Mesodermal cell (in vitro differentiated cells): ENCODE data around the gene ADAM12.
"Not testable (repeated sequence)": the region's sequence is repeated elsewhere in the genome, so short reads cannot be mapped to it uniquely, and the experiment has no call there.

ENCODE experiments used
- H3K27ac ChIP-seq: 2 replicates; pipeline ENCODE4 v1.7.0; 2013; ENCODE audit warnings: mild to moderate bottlenecking, low read depth, low read length, moderate library complexity; ENCODE audit not compliant: severe bottlenecking
- H3K36me3 ChIP-seq: 2 replicates; pipeline ENCODE4 v1.7.1; 2013; ENCODE audit warnings: mild to moderate bottlenecking, low read length, moderate library complexity; ENCODE audit not compliant: control insufficient read depth, insufficient read depth
- H3K4me1 ChIP-seq: one replicate; pipeline ENCODE4 v1.7.1; 2013; ENCODE audit warnings: mild to moderate bottlenecking, low read length; ENCODE audit not compliant: insufficient read depth, control insufficient read depth, poor library complexity, severe bottlenecking
- H3K4me3 ChIP-seq: 2 replicates; pipeline ENCODE4 v1.7.0; 2013; ENCODE audit warnings: low read length, control low read depth, mild to moderate bottlenecking; ENCODE audit not compliant: insufficient read depth, poor library complexity, severe bottlenecking; ENCODE audit errors: extremely low read depth
- H3K9me3 ChIP-seq: 2 replicates; pipeline ENCODE4 v1.7.1; 2013; ENCODE audit warnings: mild to moderate bottlenecking, low read length, moderate library complexity; ENCODE audit not compliant: control insufficient read depth
- WGBS, 2 experiments: methylation state at CpG; one replicate each; pipeline ENCODE4 v1.1.5; 2013; ENCODE audit warnings: missing lambda C conversion rate in 2 of 2; ENCODE audit not compliant: insufficient coverage in 2 of 2; 5-methylcytosine and 5-hydroxymethylcytosine counted together

The ADAM12 gene

DNA sequence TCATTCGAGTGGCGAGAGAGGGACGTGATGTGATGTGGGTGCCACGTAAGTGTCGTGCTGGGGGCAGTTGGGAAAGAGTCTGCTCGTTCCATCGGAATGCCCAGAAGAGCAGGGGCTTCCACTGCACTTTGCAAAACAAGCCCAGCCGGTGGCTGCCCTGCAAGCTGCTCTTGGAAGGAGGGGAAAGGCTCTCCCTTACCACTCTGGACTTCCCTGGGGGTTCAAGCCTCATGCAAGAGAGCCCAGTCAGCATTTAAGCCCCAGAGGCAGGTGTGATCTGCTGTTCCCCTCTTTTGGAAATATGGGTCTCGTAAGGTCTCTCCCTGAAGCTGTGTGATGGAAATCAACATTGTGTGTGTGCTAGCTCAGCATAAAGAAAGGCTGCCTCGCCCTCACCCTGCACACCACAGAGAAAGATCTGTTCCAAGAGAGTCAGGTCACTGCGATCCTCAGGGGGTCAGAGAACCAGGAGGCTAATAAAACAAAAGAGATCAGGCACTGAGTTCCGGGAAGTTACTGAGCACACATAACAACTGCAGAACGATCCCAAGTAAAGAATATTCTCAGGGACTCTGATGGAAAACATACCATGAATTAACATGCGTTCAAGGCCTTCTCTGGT lies 212.5 kb downstream of the ADAM12 start:
- no peak overlapping the region for H3K27ac ChIP-seq
- no peak overlapping the region for H3K4me3 ChIP-seq
- H3K4me1 ChIP-seq: peaks cover 8% of the 10 kb centered on the region
- H3K9me3 ChIP-seq: no peaks in the 10 kb centered on the region
- WGBS, 2 experiments: 79 to 83% methylated on average over 11 to 13 of the region's 14 CpGs
- H3K36me3 ChIP-seq: no peaks in the 10 kb centered on the region

DNA sequence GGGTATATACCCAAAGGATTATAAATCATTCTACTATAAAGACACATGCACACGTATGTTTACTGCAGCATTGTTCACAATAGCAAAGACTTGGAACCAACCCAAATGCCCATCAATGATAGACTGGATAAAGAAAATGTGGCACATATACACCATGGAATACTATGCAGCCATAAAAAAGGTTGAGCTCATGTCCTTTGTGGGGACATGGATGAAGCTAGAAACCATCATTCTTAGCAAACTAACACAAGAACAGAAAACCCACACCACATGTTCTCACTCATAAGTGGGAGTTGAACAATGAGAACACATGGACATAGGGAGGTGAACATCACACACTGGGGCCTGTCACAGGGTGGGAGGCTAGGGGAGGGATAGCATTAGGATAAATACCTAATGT lies 215.5 kb downstream of the ADAM12 start:
- not testable (repeated sequence) for H3K36me3 ChIP-seq, H3K27ac ChIP-seq
- no CpG with 5 or more reads among the region's 1 CpG for WGBS, 2 experiments

DNA sequence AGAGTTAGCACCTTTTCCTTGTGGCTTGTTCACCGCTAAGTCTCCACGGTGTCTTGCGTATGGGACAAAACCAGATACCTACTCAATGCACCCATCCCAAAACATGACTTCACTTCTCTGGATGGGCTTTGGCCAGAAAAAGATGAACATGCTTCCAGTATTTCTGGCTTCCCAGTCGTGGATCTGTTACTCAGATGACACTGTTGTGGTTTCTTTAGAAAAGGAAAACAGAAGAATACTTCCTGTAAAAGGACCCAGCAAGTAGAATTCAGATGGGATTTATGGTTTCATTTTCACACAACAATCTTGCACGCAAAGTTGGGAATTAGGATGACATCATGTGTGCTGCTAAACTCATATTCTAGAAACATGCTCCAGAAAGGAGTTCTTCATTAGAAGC lies 216.7 kb downstream of the ADAM12 start:
- Histone ChIP-seq H3K4me1 (peaks cover 2% of the 10 kb centered on the region), H3K4me3 (no peak overlapping the region), H3K27ac (no peak overlapping the region), H3K9me3 (no peaks in the 10 kb centered on the region), H3K36me3 (no peaks in the 10 kb centered on the region)
- WGBS, 2 experiments: 90 to 100% methylated on average over 4 of the region's 5 CpGs

More for the DNA sequence above, 215.5 kb downstream of the ADAM12 start:
- H3K4me3 ChIP-seq, H3K4me1 ChIP-seq, H3K9me3 ChIP-seq: not testable (repeated sequence)

DNA sequence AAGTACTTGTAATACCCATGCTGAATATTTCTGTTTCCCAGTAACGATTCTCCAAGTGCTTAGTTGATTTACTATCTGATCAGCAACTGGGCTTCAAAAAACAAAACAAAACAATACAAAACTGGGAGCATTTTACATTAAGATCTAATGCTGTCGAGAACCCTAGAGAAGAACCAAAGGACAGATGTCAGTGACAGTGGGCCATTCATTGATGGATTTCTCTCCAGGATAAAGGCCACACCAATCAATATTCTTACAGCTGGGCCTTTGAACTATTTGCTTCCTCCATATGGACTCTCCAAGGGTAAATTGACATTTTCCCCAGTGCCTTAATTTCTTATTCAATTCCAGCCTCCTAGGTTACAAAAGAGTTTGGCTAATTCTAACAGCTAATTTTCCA lies 217.5 kb downstream of the ADAM12 start:
- no peak overlapping the region for H3K4me3 ChIP-seq
- WGBS, 2 experiments: 67% methylated on average over 1 of the region's 2 CpGs; no CpG with 5 or more reads in 1 of the 2 experiments
- H3K27ac ChIP-seq: no peak overlapping the region
- H3K36me3 ChIP-seq: no peaks in the 10 kb centered on the region
- no peaks in the 10 kb centered on the region for H3K9me3 ChIP-seq
- no peaks in the 10 kb centered on the region for H3K4me1 ChIP-seq

DNA sequence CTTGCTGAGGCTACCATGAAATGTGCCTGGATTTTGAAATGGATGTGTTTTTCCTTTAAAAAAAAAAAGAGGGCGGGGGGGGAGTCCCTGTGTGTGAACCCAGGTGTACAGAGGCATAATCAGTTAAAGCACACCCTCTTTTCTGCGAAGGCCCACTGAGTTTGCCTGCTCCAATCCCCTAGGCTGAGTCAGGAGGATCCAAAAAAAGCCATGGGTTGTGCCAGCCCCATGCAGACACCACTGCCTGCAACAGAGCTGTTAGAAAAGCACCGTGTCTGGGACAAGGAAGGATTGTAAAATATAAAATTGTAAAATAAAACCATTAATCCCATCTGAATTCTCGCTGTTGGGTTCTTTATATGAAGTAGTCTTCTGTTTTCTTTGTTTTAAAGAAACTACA lies 217.9 kb downstream of the ADAM12 start:
- 60 to 100% methylated on average over 1 to 2 of the region's 4 CpGs for WGBS, 2 experiments
- Histone ChIP-seq H3K4me3 (no peak overlapping the region), H3K4me1 (no peaks in the 10 kb centered on the region), H3K9me3 (no peaks in the 10 kb centered on the region), H3K27ac (no peak overlapping the region), H3K36me3 (no peaks in the 10 kb centered on the region)

DNA sequence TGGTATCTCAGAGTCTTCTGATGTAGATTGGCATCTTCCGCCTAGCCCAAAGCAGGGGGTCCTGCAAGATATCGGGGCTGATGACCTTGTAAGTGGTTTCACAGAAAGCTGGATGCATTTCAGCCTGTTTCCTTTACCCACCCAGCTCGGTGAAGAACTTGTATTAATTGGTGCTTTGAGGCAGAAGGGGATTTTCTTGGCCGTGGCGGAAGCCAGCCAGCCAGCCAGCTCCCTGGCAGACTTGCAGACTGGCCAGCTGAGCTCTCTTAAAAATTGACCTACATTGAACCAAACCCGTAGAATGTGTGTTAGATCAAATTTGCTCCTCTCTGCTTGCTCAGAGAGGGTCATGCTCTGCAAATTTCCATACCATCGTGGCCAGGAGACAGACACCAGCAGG lies 218.4 kb downstream of the ADAM12 start:
- Histone ChIP-seq H3K4me3 (no peak overlapping the region), H3K36me3 (no peaks in the 10 kb centered on the region), H3K27ac (no peak overlapping the region), H3K9me3 (no peaks in the 10 kb centered on the region), H3K4me1 (no peaks in the 10 kb centered on the region)
- WGBS, 2 experiments: 83 to 88% methylated on average over 3 to 6 of the region's 7 CpGs

DNA sequence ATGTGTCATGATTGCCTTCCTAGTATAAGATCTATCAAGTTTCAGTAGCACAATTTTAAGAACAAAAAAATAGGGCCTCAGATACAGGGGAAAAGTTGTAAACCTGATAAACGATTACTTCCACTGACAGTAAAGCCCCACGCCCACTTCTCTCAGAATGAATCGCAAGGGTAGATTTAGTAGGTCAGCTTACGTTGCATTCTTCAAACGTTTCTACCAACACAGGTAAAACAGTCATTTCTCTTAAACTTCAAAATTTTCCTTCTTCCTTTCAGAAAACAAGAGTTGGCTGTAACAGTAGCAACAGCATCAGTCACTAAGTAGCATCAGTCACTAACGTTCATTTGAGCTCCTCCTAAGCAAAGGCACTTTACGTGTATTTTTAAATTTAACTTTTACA lies 221.5 kb downstream of the ADAM12 start:
- WGBS, 2 experiments: 82 to 92% methylated on average over 5 of the region's 7 CpGs
- no peaks in the 10 kb centered on the region for H3K36me3 ChIP-seq
- H3K4me3 ChIP-seq: no peak overlapping the region
- H3K27ac ChIP-seq: no peak overlapping the region
- H3K9me3 ChIP-seq: peaks cover 4% of the 10 kb centered on the region
- no peaks in the 10 kb centered on the region for H3K4me1 ChIP-seq

DNA sequence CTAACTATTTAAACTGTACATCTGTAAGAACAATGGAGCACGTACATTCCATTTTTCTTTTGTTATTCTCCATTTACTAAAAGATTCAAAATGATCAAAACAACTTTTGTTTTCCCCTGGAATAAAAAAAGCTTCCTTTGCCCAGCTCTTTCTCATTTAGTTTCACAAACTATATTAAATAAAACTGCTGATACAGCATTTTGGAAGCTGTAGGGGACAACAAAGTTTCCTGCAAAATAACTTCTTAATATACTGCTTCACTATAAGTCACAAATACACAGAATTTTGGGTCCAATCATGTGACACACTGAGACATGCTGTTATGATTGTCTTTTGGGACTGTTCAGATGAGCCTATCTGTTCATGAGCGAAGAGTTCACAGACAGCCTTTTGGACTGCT lies 222.4 kb downstream of the ADAM12 start:
- no peaks in the 10 kb centered on the region for H3K4me1 ChIP-seq
- peaks cover 4% of the 10 kb centered on the region for H3K9me3 ChIP-seq
- WGBS, 2 experiments: 90 to 100% methylated on average over 2 of the region's 2 CpGs
- H3K27ac ChIP-seq: no peak overlapping the region
- H3K36me3 ChIP-seq: no peaks in the 10 kb centered on the region
- H3K4me3 ChIP-seq: no peak overlapping the region

DNA sequence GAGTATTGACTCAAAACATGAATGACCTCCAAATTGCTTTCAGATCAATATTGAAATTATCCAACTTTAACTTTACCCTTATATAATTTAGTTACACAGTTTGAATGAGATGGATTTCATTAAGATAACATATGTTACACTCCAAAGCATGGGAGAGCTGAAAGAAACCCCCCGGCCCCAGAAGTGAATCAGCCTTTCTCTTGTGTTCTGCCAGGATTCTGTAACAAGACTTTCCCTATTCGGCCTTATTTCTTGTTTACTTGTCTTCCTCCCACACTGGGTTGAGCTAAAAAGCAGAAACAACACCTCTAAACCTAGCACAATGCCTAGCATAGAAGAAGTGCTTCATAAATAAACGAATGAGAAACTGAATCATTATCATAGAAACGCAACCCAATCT lies 224.8 kb downstream of the ADAM12 start:
- no peak overlapping the region for H3K27ac ChIP-seq
- peaks cover 4% of the 10 kb centered on the region for H3K9me3 ChIP-seq
- no peak overlapping the region for H3K4me3 ChIP-seq
- H3K36me3 ChIP-seq: no peaks in the 10 kb centered on the region
- H3K4me1 ChIP-seq: no peaks in the 10 kb centered on the region
- WGBS, 2 experiments: 71 to 88% methylated on average over 1 of the region's 4 CpGs

DNA sequence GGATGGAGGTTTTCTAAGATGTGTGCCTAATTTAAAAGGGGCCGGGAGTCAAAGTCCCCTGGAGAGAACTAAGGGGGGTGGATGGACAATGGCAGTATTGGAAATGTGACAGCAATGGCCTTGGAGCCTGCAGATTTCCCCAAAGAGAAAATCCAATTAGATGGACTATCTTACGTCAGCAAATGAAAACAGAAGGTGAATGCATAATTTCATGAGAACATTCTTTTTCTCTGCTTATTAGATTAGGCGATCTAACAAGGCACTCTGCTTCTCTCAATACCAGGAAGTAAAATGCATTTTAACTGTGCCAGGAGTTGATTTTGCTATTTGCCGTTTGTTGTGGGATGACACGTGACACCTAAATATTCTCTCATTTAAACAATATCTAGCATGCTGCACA lies 226.6 kb downstream of the ADAM12 start:
- H3K4me3 ChIP-seq: no peak overlapping the region
- H3K36me3 ChIP-seq: no peaks in the 10 kb centered on the region
- 88 to 91% methylated on average over 1 to 2 of the region's 5 CpGs for WGBS, 2 experiments
- H3K27ac ChIP-seq: no peak overlapping the region
- H3K9me3 ChIP-seq: peaks cover 4% of the 10 kb centered on the region
- H3K4me1 ChIP-seq: no peaks in the 10 kb centered on the region

DNA sequence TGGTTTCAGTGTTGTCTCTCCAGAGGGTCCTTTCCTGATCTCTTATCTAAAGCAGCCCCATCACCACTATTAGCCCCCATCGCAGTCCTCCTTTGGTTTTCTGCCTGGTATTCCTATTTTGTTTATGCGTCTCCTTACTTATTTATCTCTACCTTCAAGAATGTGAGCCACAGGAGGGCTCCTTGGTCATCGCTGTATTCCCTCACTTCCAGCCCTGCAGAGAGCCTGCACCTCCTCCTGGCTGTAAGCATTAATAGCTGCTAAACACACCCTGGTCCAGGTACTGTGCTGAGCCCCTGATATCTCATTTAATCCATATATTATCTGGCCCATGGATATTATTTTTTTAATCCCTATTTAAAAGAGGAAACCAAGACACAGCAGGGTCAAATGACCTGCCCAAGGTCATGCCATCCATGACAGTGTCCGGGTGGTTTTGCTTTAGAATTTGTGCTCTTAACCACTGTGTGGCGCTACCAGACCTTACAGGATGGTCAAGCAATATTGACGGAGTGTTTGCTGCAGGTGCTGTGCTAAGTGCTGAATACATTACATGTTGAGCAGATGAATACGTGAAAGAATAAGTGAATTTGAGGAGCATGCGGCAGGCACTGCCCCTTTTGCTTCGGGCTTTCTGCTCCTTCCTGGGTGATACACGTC lies 227.2 kb downstream of the ADAM12 start:
- H3K4me3 ChIP-seq: no peak overlapping the region
- WGBS, 2 experiments: 62 to 66% methylated on average over 8 of the region's 10 CpGs

More for the DNA sequence above, 227.2 kb downstream of the ADAM12 start:
- H3K36me3 ChIP-seq: no peaks in the 10 kb centered on the region
- peaks cover 4% of the 10 kb centered on the region for H3K9me3 ChIP-seq
- no peaks in the 10 kb centered on the region for H3K4me1 ChIP-seq
- H3K27ac ChIP-seq: no peak overlapping the region
